ENCODE data around the gene CACNB2. TPM values are rescaled to one million over a fixed set of nuclear protein-coding genes. Genes with fewer than 3 reads are reported as not detected.

CACNB2 gene
- total RNA-seq, 1 donor from 2014 or later, result not detected

- no peak for TF ChIP-seq CTCF (IDR thresholded peaks at IDR 0.05)
- ATAC-seq (ENCODE audit: low read depth), result no peak
- H3K27me3 Mint-ChIP-seq, result no peaks in the 10 kb centered on the region
- H3K27ac Mint-ChIP-seq, result no peak overlapping the region
- CTCF ChIA-PET, result no interaction called here
- no peak overlapping the region for H3K4me3 Mint-ChIP-seq
- intact Hi-C loops (cut with micrococcal nuclease), result no loop called here
- no peak for DNase-seq
- no peaks in the 10 kb centered on the region for H3K9me3 Mint-ChIP-seq
- no peaks in the 10 kb centered on the region for H3K4me1 Mint-ChIP-seq
- H3K36me3 Mint-ChIP-seq (ENCODE audit: low read depth), result no peaks in the 10 kb centered on the region
- POLR2A ChIA-PET, result no interaction called here
Observed at GRCh38 chr10:18321371-18321770, 181.1 kb downstream of the CACNB2 start.

- no peaks in the 10 kb centered on the region for H3K9me3 Mint-ChIP-seq
- H3K27ac Mint-ChIP-seq, result no peak overlapping the region
- DNase-seq, result no peak
- no peaks in the 10 kb centered on the region for H3K4me1 Mint-ChIP-seq
- no peak for TF ChIP-seq CTCF (IDR thresholded peaks at IDR 0.05)
- no peak overlapping the region for H3K4me3 Mint-ChIP-seq
- no peaks in the 10 kb centered on the region for H3K36me3 Mint-ChIP-seq (ENCODE audit: low read depth)
- CTCF ChIA-PET, result no interaction called here
- POLR2A ChIA-PET, result no interaction called here
- ATAC-seq (ENCODE audit: low read depth), result no peak
- intact Hi-C loops (cut with micrococcal nuclease), result no loop called here
- no peaks in the 10 kb centered on the region for H3K27me3 Mint-ChIP-seq
Observed at GRCh38 chr10:18323916-18324315, 183.7 kb downstream of the CACNB2 start.

- Mint-ChIP-seq H3K27ac (no peak overlapping the region), H3K9me3 (no peaks in the 10 kb centered on the region), H3K27me3 (no peaks in the 10 kb centered on the region), H3K4me3 (no peak overlapping the region), H3K36me3 (ENCODE audit: low read depth) (no peaks in the 10 kb centered on the region), H3K4me1 (no peaks in the 10 kb centered on the region)
- no peak for TF ChIP-seq CTCF (IDR thresholded peaks at IDR 0.05)
- ChIA-PET CTCF (no interaction called here), POLR2A (no interaction called here)
- DNase-seq (no peak), ATAC-seq (ENCODE audit: low read depth) (no peak)
- intact Hi-C loops (cut with micrococcal nuclease), result no loop called here
Observed at GRCh38 chr10:18325410-18325809, 185.2 kb downstream of the CACNB2 start.

GRCh38 chr10:18325889-18326531 is 185.8 kb downstream of the CACNB2 start:
- Mint-ChIP-seq H3K36me3 (ENCODE audit: low read depth) (no peaks in the 10 kb centered on the region), H3K4me3 (no peak overlapping the region), H3K4me1 (no peaks in the 10 kb centered on the region), H3K9me3 (no peaks in the 10 kb centered on the region), H3K27ac (no peak overlapping the region), H3K27me3 (no peaks in the 10 kb centered on the region)
- TF ChIP-seq CTCF (IDR thresholded peaks at IDR 0.05), result no peak
- ATAC-seq (ENCODE audit: low read depth) (no peak), DNase-seq (no peak)
- ChIA-PET CTCF (no interaction called here), POLR2A (no interaction called here)
- intact Hi-C loops (cut with micrococcal nuclease), result no loop called here

- no peaks in the 10 kb centered on the region for H3K27me3 Mint-ChIP-seq
- TF ChIP-seq CTCF (IDR thresholded peaks at IDR 0.05), result no peak
- H3K4me1 Mint-ChIP-seq, result no peaks in the 10 kb centered on the region
- H3K36me3 Mint-ChIP-seq (ENCODE audit: low read depth), result no peaks in the 10 kb centered on the region
- CTCF ChIA-PET, result no interaction called here
- no peak overlapping the region for H3K27ac Mint-ChIP-seq
- H3K4me3 Mint-ChIP-seq, result no peak overlapping the region
- DNase-seq (no peak), ATAC-seq (ENCODE audit: low read depth) (no peak)
- intact Hi-C loops (cut with micrococcal nuclease), result no loop called here
- no peaks in the 10 kb centered on the region for H3K9me3 Mint-ChIP-seq
- POLR2A ChIA-PET, result no interaction called here
Observed at GRCh38 chr10:18328941-18329340, 188.7 kb downstream of the CACNB2 start.
